NT2/D1 (cell line): ENCODE measurements around the gene KLHL12.

ENCODE experiments used
- DNase-seq: peaks from one replicate; pipeline ENCODE4 v3.0.0-alpha.2; 2011; ENCODE audit warnings: low read depth, low spot score
- H3K27me3 ChIP-seq: 2 replicates; pipeline ENCODE4 v1.6.0; 2011; ENCODE audit warnings: mild to moderate bottlenecking; ENCODE audit not compliant: insufficient read length, insufficient read depth
- H3K36me3 ChIP-seq: 2 replicates; pipeline ENCODE4 v1.6.1; 2011; ENCODE audit warnings: mild to moderate bottlenecking, low read length, mixed read lengths; ENCODE audit not compliant: insufficient read depth, insufficient read length
- H3K4me1 ChIP-seq: 2 replicates; pipeline ENCODE4 v1.5.1; 2011; ENCODE audit not compliant: insufficient read depth, insufficient read length
- H3K4me3 ChIP-seq: 2 replicates; pipeline ENCODE4 v1.5.1; 2011; ENCODE audit warnings: low read depth; ENCODE audit not compliant: insufficient read length
- H3K9ac ChIP-seq: 2 replicates; pipeline ENCODE4 v1.6.0; 2011; ENCODE audit warnings: low read depth; ENCODE audit not compliant: insufficient read length
- H3K9me3 ChIP-seq: 2 replicates; pipeline ENCODE4 v1.5.1; 2011; ENCODE audit warnings: mild to moderate bottlenecking, low read length; ENCODE audit not compliant: insufficient read depth
- SUZ12 ChIP-seq: IDR thresholded peaks from 2 replicates; pipeline ENCODE4 v1.6.1; 2011; ENCODE audit not compliant: insufficient read length, insufficient read depth; ENCODE audit errors: extremely low read depth
- YY1 ChIP-seq: IDR thresholded peaks from 2 replicates; pipeline ENCODE4 v1.6.1; 2011; ENCODE audit not compliant: insufficient read length, insufficient read depth
- ZNF274 ChIP-seq: IDR thresholded peaks from 2 replicates; pipeline ENCODE4 v1.6.1; 2011; ENCODE audit warnings: mild to moderate bottlenecking, low read depth, low read length

Gene KLHL12

DNA sequence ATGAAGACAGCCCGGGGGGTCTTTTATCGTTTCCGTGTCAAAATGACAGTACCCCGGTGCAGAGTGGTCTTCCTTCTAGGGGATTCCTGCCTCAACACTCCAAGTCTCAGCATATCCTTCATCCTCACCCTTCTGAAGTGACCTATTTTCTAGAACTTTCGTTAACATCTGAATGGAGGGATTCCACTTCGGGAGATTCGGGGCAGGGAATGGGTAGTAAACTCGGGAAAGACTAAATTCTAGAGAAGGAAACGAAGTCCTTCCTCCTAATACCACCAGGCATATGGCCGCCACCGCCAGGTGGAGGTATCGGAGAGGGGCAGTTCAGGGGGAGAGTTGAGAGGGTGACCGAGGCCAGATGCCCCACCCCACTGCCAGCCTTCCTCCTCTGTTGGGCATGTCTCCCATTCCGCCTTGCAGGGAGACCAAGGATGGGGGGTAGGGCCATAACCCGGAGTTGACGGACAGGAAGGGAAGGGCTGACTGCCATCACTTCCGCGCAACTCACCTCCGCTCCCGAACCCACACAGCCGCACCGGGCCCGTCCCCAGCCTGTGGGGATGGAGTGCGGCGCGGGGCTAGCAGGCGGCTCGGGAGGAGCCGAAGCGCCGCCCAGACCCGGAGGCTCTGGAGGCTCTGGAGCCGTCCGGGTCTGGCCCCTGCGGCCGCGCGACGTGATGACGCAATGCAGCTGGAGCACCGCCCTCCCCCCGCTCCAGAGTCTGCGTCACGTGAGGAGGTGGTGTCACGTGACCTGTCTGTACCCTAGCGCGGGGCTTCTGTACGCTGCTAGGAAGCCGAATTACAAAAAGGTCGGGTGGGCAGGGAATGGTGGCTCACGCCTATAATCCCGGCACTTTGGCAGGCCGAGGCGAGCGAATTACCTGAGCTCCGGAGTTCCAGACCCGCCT, at the start of gene KLHL12:
KLHL12 (minus strand) TSS at position 654 of the 911 bp plus-strand sequence. CDS start 2,072 bp downstream, outside the sequence.
- TF ChIP-seq SUZ12, result no peak
- TF ChIP-seq YY1, result no peak
- no peak for TF ChIP-seq ZNF274
- no peaks in the 10 kb centered on the region for H3K4me1 ChIP-seq
- H3K27me3 ChIP-seq, result no peaks in the 10 kb centered on the region
- H3K4me3 ChIP-seq, result peak within 1 kb of the TSS; percentile 98
- DNase-seq, result peak; percentile 99
- no peaks in the 10 kb centered on the region for H3K9me3 ChIP-seq
- peaks cover 23% of the 10 kb centered on the region for H3K36me3 ChIP-seq
- H3K9ac ChIP-seq, result peak within 1 kb of the TSS; percentile 98

DNA sequence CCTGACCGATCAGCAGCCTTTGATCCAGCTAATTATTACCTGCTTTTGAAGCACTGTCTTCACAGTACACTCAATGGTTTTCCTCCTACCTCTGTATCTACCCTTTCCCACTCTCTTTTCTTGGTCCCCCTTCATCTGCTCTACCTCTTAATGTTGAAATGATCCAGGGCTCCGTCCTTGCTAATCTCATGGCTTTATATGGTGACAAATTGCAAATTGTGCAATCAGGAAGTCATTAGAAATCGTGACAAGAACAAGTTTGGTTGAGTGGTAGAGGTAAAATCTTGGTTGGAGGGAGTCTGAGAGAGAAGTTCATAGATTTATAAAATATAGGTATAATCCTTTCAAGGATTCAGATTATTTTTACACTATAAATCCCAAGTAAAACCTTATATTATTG, 49.6 kb upstream of the KLHL12 start:
- TF ChIP-seq YY1 (no peak), ZNF274 (no peak), SUZ12 (no peak)
- no peak for DNase-seq

DNA sequence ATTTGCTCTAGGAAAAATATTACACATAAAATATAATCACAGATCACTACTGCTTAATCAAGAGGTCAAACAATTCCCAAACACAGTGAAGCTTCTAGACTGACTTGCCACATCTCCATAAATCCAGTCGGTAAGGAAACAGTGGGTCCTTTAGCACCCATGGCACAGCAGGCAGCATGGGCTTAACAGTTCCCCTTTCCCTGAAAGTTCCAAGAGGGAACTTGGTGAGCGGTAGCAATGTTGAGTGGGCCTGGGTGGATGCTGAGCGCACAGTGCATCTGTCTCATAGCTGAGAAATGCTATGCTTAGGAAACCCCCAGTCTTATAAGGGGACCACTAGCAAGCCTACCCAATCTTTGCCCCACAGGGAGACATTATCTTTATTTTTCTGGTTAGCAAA, 47.8 kb upstream of the KLHL12 start:
- Histone ChIP-seq H3K4me3 (no peak overlapping the region), H3K9ac (no peak overlapping the region), H3K9me3 (no peaks in the 10 kb centered on the region), H3K4me1 (no peaks in the 10 kb centered on the region), H3K36me3 (no peaks in the 10 kb centered on the region), H3K27me3 (no peaks in the 10 kb centered on the region)
- DNase-seq, result no peak
- TF ChIP-seq SUZ12 (no peak), YY1 (no peak), ZNF274 (no peak)

More for the DNA sequence above, 49.6 kb upstream of the KLHL12 start:
- Histone ChIP-seq H3K9ac (no peak overlapping the region), H3K4me1 (no peaks in the 10 kb centered on the region), H3K36me3 (no peaks in the 10 kb centered on the region), H3K9me3 (no peaks in the 10 kb centered on the region), H3K4me3 (no peak overlapping the region), H3K27me3 (no peaks in the 10 kb centered on the region)

DNA sequence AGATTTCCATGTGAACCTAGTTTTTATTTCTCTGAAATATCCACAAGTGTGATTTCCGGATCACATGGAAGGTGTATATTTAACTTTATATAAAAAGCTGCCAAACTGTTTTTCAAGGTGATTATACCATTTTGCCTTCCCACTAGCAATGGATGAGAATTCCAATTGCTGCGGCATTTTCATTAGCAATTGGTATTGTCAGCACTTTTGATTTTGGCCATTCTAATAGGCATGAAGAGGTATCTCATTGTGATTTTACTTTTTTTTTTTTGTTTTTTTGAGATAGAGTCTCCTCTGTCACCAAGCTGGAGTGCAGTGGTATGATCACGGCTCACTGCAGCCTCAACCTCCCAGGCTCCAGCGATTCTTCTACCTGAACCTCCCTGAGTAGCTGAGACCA, 45.0 kb upstream of the KLHL12 start:
- no peak for TF ChIP-seq ZNF274
- TF ChIP-seq YY1, result no peak
- no peak for TF ChIP-seq SUZ12
- no peaks in the 10 kb centered on the region for H3K4me1 ChIP-seq
- H3K4me3 ChIP-seq, result no peak overlapping the region
- H3K9me3 ChIP-seq, result no peaks in the 10 kb centered on the region
- peaks cover 5% of the 10 kb centered on the region for H3K27me3 ChIP-seq
- H3K9ac ChIP-seq, result no peak overlapping the region
- H3K36me3 ChIP-seq, result no peaks in the 10 kb centered on the region
- no peak for DNase-seq

DNA sequence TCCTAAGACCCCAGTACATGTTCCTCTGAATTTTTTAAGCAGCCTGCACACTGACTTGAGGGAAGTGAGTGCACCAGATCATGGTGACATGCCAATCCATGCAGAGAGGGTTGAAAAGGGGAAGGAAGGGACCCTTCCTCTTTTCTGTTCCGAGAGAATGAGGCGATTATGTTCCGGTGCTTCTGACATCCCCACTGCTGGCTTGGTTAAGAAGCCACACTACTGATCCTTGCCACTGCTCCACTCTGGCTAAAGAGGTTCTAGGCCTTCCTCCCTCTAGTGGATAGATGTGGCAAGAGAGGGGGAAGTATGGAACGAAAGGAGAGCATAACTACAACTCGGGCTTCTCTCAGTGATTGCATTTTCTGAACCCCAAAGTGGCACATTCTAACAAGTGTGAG, 41.9 kb upstream of the KLHL12 start:
- Histone ChIP-seq H3K4me1 (peaks cover 6% of the 10 kb centered on the region), H3K36me3 (peaks cover 23% of the 10 kb centered on the region), H3K9me3 (no peaks in the 10 kb centered on the region), H3K9ac (no peak overlapping the region), H3K4me3 (no peak overlapping the region), H3K27me3 (peaks cover 5% of the 10 kb centered on the region)
- DNase-seq, result peak; percentile 59
- TF ChIP-seq ZNF274 (no peak), SUZ12 (no peak), YY1 (no peak)

DNA sequence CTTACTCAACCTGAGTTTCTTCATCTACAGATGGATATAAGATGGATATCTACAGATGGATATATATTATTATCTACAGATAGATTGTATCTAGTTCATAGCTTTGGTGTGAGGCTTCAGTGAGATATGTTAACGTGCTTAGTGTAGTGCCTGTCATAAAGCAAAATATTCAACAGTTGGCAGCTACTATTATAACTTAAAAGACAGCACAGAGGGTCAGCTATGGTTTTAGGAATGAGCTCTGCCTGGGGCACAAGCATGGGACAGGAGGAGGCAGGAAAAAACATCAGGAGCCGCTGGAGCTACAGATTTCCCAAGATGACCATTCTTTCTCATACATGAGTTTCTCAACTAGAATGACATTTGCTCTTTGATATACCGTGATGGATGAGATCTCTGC, 41.3 kb upstream of the KLHL12 start:
- H3K9me3 ChIP-seq, result no peaks in the 10 kb centered on the region
- peaks cover 27% of the 10 kb centered on the region for H3K36me3 ChIP-seq
- no peak for TF ChIP-seq YY1
- no peak for TF ChIP-seq SUZ12
- no peak for TF ChIP-seq ZNF274
- H3K4me1 ChIP-seq, result peaks cover 6% of the 10 kb centered on the region
- H3K4me3 ChIP-seq, result peak overlapping the region; percentile 62
- DNase-seq, result no peak
- H3K27me3 ChIP-seq, result peaks cover 5% of the 10 kb centered on the region
- peak overlapping the region; percentile 82 for H3K9ac ChIP-seq

DNA sequence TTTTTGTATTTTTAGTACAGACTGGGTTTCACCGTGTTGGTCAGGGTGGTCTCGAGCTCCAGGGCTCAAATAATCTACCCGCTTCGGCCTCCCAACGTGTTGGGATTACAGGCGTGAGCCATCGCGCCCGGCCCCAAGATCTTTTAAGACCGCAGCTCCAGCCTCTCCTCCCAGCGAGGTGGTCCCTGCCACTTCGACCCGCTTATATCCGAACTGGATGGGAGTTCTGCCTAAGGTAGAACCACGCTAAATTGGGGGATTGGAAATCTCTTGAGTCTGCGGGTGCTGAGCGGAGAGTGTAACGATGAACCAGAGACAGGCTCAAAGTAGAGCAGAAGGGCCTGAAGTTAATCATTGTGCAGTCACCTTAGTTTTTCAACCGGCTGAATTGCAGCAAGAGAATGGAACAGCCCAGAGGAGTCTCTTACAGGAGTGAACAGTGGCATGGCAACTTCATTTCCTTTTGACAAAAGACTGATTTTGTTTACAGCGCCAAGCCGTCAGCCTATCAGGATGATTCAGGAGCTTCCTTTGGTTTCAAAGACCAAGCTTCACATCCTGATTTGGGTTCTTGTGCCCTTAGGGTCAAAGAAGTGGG, 40.7 kb upstream of the KLHL12 start:
- TF ChIP-seq ZNF274 (no peak), YY1 (no peak), SUZ12 (no peak)
- Histone ChIP-seq H3K27me3 (peaks cover 5% of the 10 kb centered on the region), H3K4me1 (peaks cover 6% of the 10 kb centered on the region), H3K4me3 (peak overlapping the region; percentile 62), H3K36me3 (peaks cover 33% of the 10 kb centered on the region), H3K9ac (peak overlapping the region; percentile 82), H3K9me3 (no peaks in the 10 kb centered on the region)
- DNase-seq, result no peak
